ENCODE results near the gene HDGFL2. TPM values are rescaled to one million over a fixed set of nuclear protein-coding genes. Genes with fewer than 3 reads are reported as not detected.

HDGFL2 gene
- total RNA-seq, 2 experiments from 2014 or later, result 56.5 to 58.0 TPM

GRCh38 chr19:4502282-4503131, 30.4 kb downstream of the HDGFL2 start:
- POLR2A ChIA-PET, result interaction anchor here (0.6 kb wide), 1 partner anchor 121 kb away, joined by 3 read pairs; no protein-coding TSS in a partner anchor
- no peaks in the 10 kb centered on the region for H3K27me3 Mint-ChIP-seq
- H3K9me3 Mint-ChIP-seq, result no peaks in the 10 kb centered on the region
- peaks cover 5% of the 10 kb centered on the region for H3K36me3 Mint-ChIP-seq
- no peak overlapping the region for H3K4me3 Mint-ChIP-seq
- ATAC-seq (ENCODE audit: low read depth), result no peak
- H3K27ac Mint-ChIP-seq, result no peak overlapping the region
- no peak for DNase-seq
- peaks cover 12% of the 10 kb centered on the region for H3K4me1 Mint-ChIP-seq

- ATAC-seq (ENCODE audit: low read depth) (no peak), DNase-seq (no peak)
- POLR2A ChIA-PET, result no interaction called here
- Mint-ChIP-seq H3K27ac (no peak overlapping the region), H3K9me3 (no peaks in the 10 kb centered on the region), H3K36me3 (peaks cover 5% of the 10 kb centered on the region), H3K27me3 (no peaks in the 10 kb centered on the region), H3K4me3 (no peak overlapping the region), H3K4me1 (peaks cover 12% of the 10 kb centered on the region)
Measured at GRCh38 chr19:4503132-4503824, 31.2 kb downstream of the HDGFL2 start.

GRCh38 chr19:4503825-4504170, 31.7 kb downstream of the HDGFL2 start:
- peaks cover 12% of the 10 kb centered on the region for H3K4me1 Mint-ChIP-seq

GRCh38 chr19:4504297-4504701, 32.2 kb downstream of the HDGFL2 start:
- Mint-ChIP-seq H3K36me3 (peaks cover 5% of the 10 kb centered on the region), H3K4me1 (peaks cover 12% of the 10 kb centered on the region), H3K27ac (no peak overlapping the region), H3K27me3 (no peaks in the 10 kb centered on the region), H3K4me3 (no peak overlapping the region), H3K9me3 (no peaks in the 10 kb centered on the region)
- ATAC-seq (ENCODE audit: low read depth) (no peak), DNase-seq (no peak)
- POLR2A ChIA-PET, result interaction anchor here (0.5 kb wide), 1 partner anchor 123 kb away, joined by 4 read pairs; no protein-coding TSS in a partner anchor

More at GRCh38 chr19:4503825-4504170, 31.7 kb downstream of the HDGFL2 start:
- H3K27ac Mint-ChIP-seq, result no peak overlapping the region
- ATAC-seq (ENCODE audit: low read depth) (no peak), DNase-seq (no peak)
- POLR2A ChIA-PET, result interaction anchor here (0.5 kb wide), 1 partner anchor 122 kb away, joined by 4 read pairs; no protein-coding TSS in a partner anchor
- no peak overlapping the region for H3K4me3 Mint-ChIP-seq
- no peaks in the 10 kb centered on the region for H3K27me3 Mint-ChIP-seq
- H3K36me3 Mint-ChIP-seq, result peaks cover 5% of the 10 kb centered on the region
- no peaks in the 10 kb centered on the region for H3K9me3 Mint-ChIP-seq

GRCh38 chr19:4504891-4505569, 32.9 kb downstream of the HDGFL2 start:
- POLR2A ChIA-PET, result no interaction called here
- DNase-seq, result no peak
- ATAC-seq (ENCODE audit: low read depth), result no peak
- H3K4me3 Mint-ChIP-seq, result no peak overlapping the region
- H3K4me1 Mint-ChIP-seq, result peaks cover 12% of the 10 kb centered on the region
- H3K27ac Mint-ChIP-seq, result no peak overlapping the region
- peaks cover 4% of the 10 kb centered on the region for H3K36me3 Mint-ChIP-seq
- H3K27me3 Mint-ChIP-seq, result no peaks in the 10 kb centered on the region
- H3K9me3 Mint-ChIP-seq, result no peaks in the 10 kb centered on the region

- peak overlapping the region; percentile 67 for H3K27ac Mint-ChIP-seq
- ATAC-seq (ENCODE audit: low read depth), result no peak
Measured at GRCh38 chr19:4505570-4506448, 33.7 kb downstream of the HDGFL2 start.

GRCh38 chr19:4506449-4507149, 34.5 kb downstream of the HDGFL2 start:
- Mint-ChIP-seq H3K9me3 (no peaks in the 10 kb centered on the region), H3K27ac (peak overlapping the region; percentile 67), H3K4me1 (peaks cover 12% of the 10 kb centered on the region), H3K27me3 (no peaks in the 10 kb centered on the region), H3K4me3 (no peak overlapping the region), H3K36me3 (peaks cover 4% of the 10 kb centered on the region)
- POLR2A ChIA-PET, result no interaction called here
- peak; percentile 46 for ATAC-seq (ENCODE audit: low read depth)
- DNase-seq, result no peak

More at GRCh38 chr19:4505570-4506448, 33.7 kb downstream of the HDGFL2 start:
- H3K9me3 Mint-ChIP-seq, result no peaks in the 10 kb centered on the region
- H3K4me1 Mint-ChIP-seq, result peaks cover 12% of the 10 kb centered on the region
- no peak overlapping the region for H3K4me3 Mint-ChIP-seq
- no peak for DNase-seq
- POLR2A ChIA-PET, result no interaction called here
- no peaks in the 10 kb centered on the region for H3K27me3 Mint-ChIP-seq
- peaks cover 4% of the 10 kb centered on the region for H3K36me3 Mint-ChIP-seq

- no peaks in the 10 kb centered on the region for H3K27me3 Mint-ChIP-seq
- ATAC-seq (ENCODE audit: low read depth) (no peak), DNase-seq (no peak)
- POLR2A ChIA-PET, result interaction anchor here (0.5 kb wide), 1 partner anchor 12 kb away, joined by 5 read pairs; no protein-coding TSS in a partner anchor
- H3K27ac Mint-ChIP-seq, result no peak overlapping the region
- peaks cover 12% of the 10 kb centered on the region for H3K4me1 Mint-ChIP-seq
- H3K4me3 Mint-ChIP-seq, result no peak overlapping the region
- no peaks in the 10 kb centered on the region for H3K9me3 Mint-ChIP-seq
- H3K36me3 Mint-ChIP-seq, result peaks cover 4% of the 10 kb centered on the region
Measured at GRCh38 chr19:4507150-4507452, 35.0 kb downstream of the HDGFL2 start.

- POLR2A ChIA-PET, result interaction anchor here (0.5 kb wide), 1 partner anchor 12 kb away, joined by 5 read pairs; no protein-coding TSS in a partner anchor
- Mint-ChIP-seq H3K27me3 (no peaks in the 10 kb centered on the region), H3K9me3 (no peaks in the 10 kb centered on the region), H3K4me3 (no peak overlapping the region), H3K36me3 (peaks cover 4% of the 10 kb centered on the region), H3K4me1 (peaks cover 12% of the 10 kb centered on the region), H3K27ac (no peak overlapping the region)
- no peak for ATAC-seq (ENCODE audit: low read depth)
- DNase-seq, result no peak
Measured at GRCh38 chr19:4507804-4508203, 35.7 kb downstream of the HDGFL2 start.

- DNase-seq (no peak), ATAC-seq (ENCODE audit: low read depth) (no peak)
- POLR2A ChIA-PET, result interaction anchor here (0.6 kb wide), 1 partner anchor 66 kb away, joined by 4 read pairs; no protein-coding TSS in a partner anchor
- Mint-ChIP-seq H3K4me3 (no peak overlapping the region), H3K27me3 (no peaks in the 10 kb centered on the region), H3K9me3 (no peaks in the 10 kb centered on the region), H3K4me1 (peaks cover 12% of the 10 kb centered on the region), H3K27ac (no peak overlapping the region), H3K36me3 (peaks cover 4% of the 10 kb centered on the region)
Measured at GRCh38 chr19:4508698-4509097, 36.6 kb downstream of the HDGFL2 start.

GRCh38 chr19:4510435-4511255, 38.5 kb downstream of the HDGFL2 start:
- POLR2A ChIA-PET, result no interaction called here
- H3K4me1 Mint-ChIP-seq, result peaks cover 11% of the 10 kb centered on the region
- peaks cover 4% of the 10 kb centered on the region for H3K36me3 Mint-ChIP-seq
- no peak overlapping the region for H3K4me3 Mint-ChIP-seq
- DNase-seq (no peak), ATAC-seq (ENCODE audit: low read depth) (no peak)
- no peaks in the 10 kb centered on the region for H3K9me3 Mint-ChIP-seq
- H3K27ac Mint-ChIP-seq, result no peak overlapping the region
- peaks cover 2% of the 10 kb centered on the region for H3K27me3 Mint-ChIP-seq
